H1 (cell line): ENCODE measurements around the gene PAK6. TPM values are rescaled to one million over a fixed set of nuclear protein-coding genes. Genes with fewer than 3 reads are reported as not detected.

Source experiments
- CTCF ChIA-PET: fragments of 300-600 bp; sonication (Branson Sonifier 250); formaldehyde crosslinking; loops from one replicate; lab custom pipeline; 2021; ENCODE audit not compliant: partially characterized antibody; lab: Charles Lee
- POLR2A ChIA-PET: fragments of 300-600 bp; sonication (Branson Sonifier 250); formaldehyde crosslinking; loops from one replicate; lab custom pipeline; 2021; ENCODE audit warnings: inconsistent platforms; ENCODE audit not compliant: partially characterized antibody; lab: Charles Lee
- DNase-seq, 2 experiments: peaks; one replicate each; pipeline versions ENCODE4 v3.0.0 to v3.0.0-alpha.2; 2010 to 2022; ENCODE audit warnings: low spot score in 2 of 2, low read depth in 1 of 2, mixed read lengths in 1 of 2
- FAIRE-seq: peaks from 2 replicates; lab custom pipeline; 2011; peaks lifted over from hg19 to GRCh38; lab: Jason Lieb, UNC
- H2AFZ ChIP-seq: 2 replicates; pipeline ENCODE4 v1.8.1; 2012; ENCODE audit warnings: low read length, inconsistent platforms
- H2AK5ac ChIP-seq: 2 replicates; pipeline ENCODE4 v1.6.1; 2013; ENCODE audit warnings: low read depth, low read length
- H2BK120ac ChIP-seq: replicated peaks from 2 replicates; pipeline ENCODE3; 2013; ENCODE audit warnings: low read depth, low read length, inconsistent platforms
- H2BK12ac ChIP-seq: 2 replicates; pipeline ENCODE4 v1.6.1; 2013; ENCODE audit warnings: low read depth, low read length
- H2BK15ac ChIP-seq: 2 replicates; pipeline ENCODE4 v1.6.1; 2013; ENCODE audit warnings: low read length
- H2BK20ac ChIP-seq: 2 replicates; pipeline ENCODE4 v1.6.1; 2013; ENCODE audit warnings: low read length
- H2BK5ac ChIP-seq: 2 replicates; pipeline ENCODE4 v1.6.1; 2013; ENCODE audit warnings: low read depth, low read length
- H3K14ac ChIP-seq: 2 replicates; pipeline ENCODE4 v1.6.1; 2013; ENCODE audit warnings: inconsistent platforms; ENCODE audit not compliant: insufficient read length
- H3K18ac ChIP-seq: 2 replicates; pipeline ENCODE4 v1.6.1; 2013; ENCODE audit warnings: low read length; ENCODE audit errors: extremely low read depth
- H3K23ac ChIP-seq: 2 replicates; pipeline ENCODE4 v1.6.1; 2013; ENCODE audit warnings: inconsistent platforms; ENCODE audit not compliant: insufficient read length
- H3K23me2 ChIP-seq: 2 replicates; pipeline ENCODE4 v1.6.1; 2013; ENCODE audit warnings: low read depth, low read length
- H3K27ac ChIP-seq: 2 replicates; pipeline ENCODE4 v1.6.1; 2011; ENCODE audit warnings: low read depth, low read length, inconsistent platforms
- H3K27me3 ChIP-seq, 4 experiments: replicated peaks in 1 of 4; 1 replicate in 1 of 4; 2 replicates in 3 of 4; pipeline versions ENCODE4 v1.6.1 to v1.8.1; 2011 to 2013; ENCODE audit warnings: low read length in 3 of 4, mild to moderate bottlenecking in 3 of 4, inconsistent platforms in 2 of 4, mixed read lengths in 2 of 4, moderate library complexity in 1 of 4; ENCODE audit not compliant: control insufficient read depth in 3 of 4, insufficient read depth in 3 of 4; ENCODE audit errors: extremely low read depth in 1 of 4
- H3K36me3 ChIP-seq, 4 experiments: 2 replicates each; pipeline versions ENCODE4 v1.6.1 to v1.8.1; 2011 to 2013; ENCODE audit warnings: mild to moderate bottlenecking in 4 of 4, low read length in 3 of 4, moderate library complexity in 2 of 4, control low read depth in 1 of 4, inconsistent platforms in 1 of 4; ENCODE audit not compliant: insufficient read depth in 4 of 4, control insufficient read depth in 2 of 4
- H3K4ac ChIP-seq: replicated peaks from 2 replicates; pipeline ENCODE3; 2013; ENCODE audit warnings: low read length, low read depth, mixed read lengths, inconsistent platforms; ENCODE audit not compliant: insufficient read length
- H3K4me1 ChIP-seq, 4 experiments: replicated peaks in 1 of 4; 1 replicate in 1 of 4; 2 replicates in 3 of 4; pipeline versions ENCODE4 v1.6.1 to v1.8.1; 2011 to 2013; ENCODE audit warnings: low read length in 3 of 4, inconsistent platforms in 2 of 4, mixed read lengths in 1 of 4; ENCODE audit not compliant: insufficient read depth in 4 of 4, control insufficient read depth in 3 of 4
- H3K4me2 ChIP-seq, 2 experiments: 2 replicates each; pipeline versions ENCODE4 v1.6.1 to v1.8.1; 2011 to 2013; ENCODE audit warnings: low read depth in 2 of 2, low read length in 2 of 2, control low read depth in 1 of 2, inconsistent platforms in 1 of 2, mild to moderate bottlenecking in 1 of 2; ENCODE audit not compliant: insufficient read depth in 1 of 2
- H3K4me3 ChIP-seq, 4 experiments: fragments of 200-600, 300-600 bp in 1 of 4; sonication (generic), shearing (Covaris generic), sonication (Bioruptor Twin) in 1 of 4; 2 replicates each; pipeline versions ENCODE4 v1.5.1 to v1.8.1; 2011 to 2016; ENCODE audit warnings: low read length in 4 of 4, low read depth in 3 of 4, control low read depth in 2 of 4, inconsistent platforms in 2 of 4, mild to moderate bottlenecking in 2 of 4, mixed read lengths in 1 of 4, moderate library complexity in 1 of 4; ENCODE audit not compliant: insufficient read depth in 2 of 4; ENCODE audit errors: extremely low read depth in 1 of 4
- H3K56ac ChIP-seq: replicated peaks from 2 replicates; pipeline ENCODE3; 2013; ENCODE audit warnings: low read depth, mild to moderate bottlenecking, mixed read lengths, low read length, inconsistent platforms; ENCODE audit not compliant: insufficient read length
- H3K79me1 ChIP-seq: 2 replicates; pipeline ENCODE4 v1.6.1; 2013; ENCODE audit warnings: low read depth, low read length, control low read depth
- H3K79me2 ChIP-seq, 2 experiments: 2 replicates each; pipeline versions ENCODE4 v1.6.1 to v1.8.1; 2012 to 2013; ENCODE audit warnings: low read length in 2 of 2, mild to moderate bottlenecking in 2 of 2, inconsistent platforms in 1 of 2; ENCODE audit not compliant: insufficient read depth in 2 of 2, control insufficient read depth in 1 of 2
- H3K9ac ChIP-seq, 4 experiments: replicated peaks in 1 of 4; 1 replicate in 1 of 4; 2 replicates in 3 of 4; pipeline versions ENCODE4 v1.6.1 to v1.8.1; 2011 to 2013; ENCODE audit warnings: low read depth in 3 of 4, low read length in 3 of 4, control low read depth in 2 of 4, mild to moderate bottlenecking in 2 of 4, moderate library complexity in 2 of 4, inconsistent platforms in 1 of 4; ENCODE audit errors: extremely low read depth in 1 of 4
- H3K9me3 ChIP-seq, 2 experiments: 2 replicates each; pipeline versions ENCODE4 v1.6.1 to v1.8.1; 2012 to 2013; ENCODE audit warnings: mild to moderate bottlenecking in 2 of 2, moderate library complexity in 2 of 2, control low read depth in 1 of 2, inconsistent platforms in 1 of 2, low read depth in 1 of 2, low read length in 1 of 2, mixed read lengths in 1 of 2; ENCODE audit not compliant: insufficient read depth in 2 of 2
- H4K20me1 ChIP-seq, 2 experiments: replicated peaks in 1 of 2; 2 replicates each; pipeline versions ENCODE3 to v1.8.1; 2011 to 2013; ENCODE audit warnings: inconsistent platforms in 2 of 2, low read length in 2 of 2, mild to moderate bottlenecking in 1 of 2; ENCODE audit not compliant: insufficient read depth in 2 of 2, control insufficient read depth in 1 of 2
- H4K5ac ChIP-seq: 2 replicates; pipeline ENCODE4 v1.6.1; 2013; ENCODE audit warnings: low read length, low read depth, mixed read lengths, inconsistent platforms; ENCODE audit not compliant: insufficient read length
- H4K8ac ChIP-seq: 2 replicates; pipeline ENCODE4 v1.8.0; 2013; ENCODE audit warnings: mild to moderate bottlenecking, moderate library complexity, low read length, inconsistent platforms; ENCODE audit not compliant: insufficient read depth; ENCODE audit errors: extremely low read depth
- H4K91ac ChIP-seq: replicated peaks from 2 replicates; pipeline ENCODE3; 2013; ENCODE audit warnings: low read length, mixed read lengths, inconsistent platforms; ENCODE audit not compliant: insufficient read length
- BCL11A ChIP-seq, 2 experiments: IDR thresholded peaks; one replicate each; pipeline ENCODE4 v1.6.1; 2011; ENCODE audit warnings: low read depth in 2 of 2, low read length in 2 of 2, mild to moderate bottlenecking in 2 of 2
- CHD1 ChIP-seq: IDR thresholded peaks from 2 replicates; pipeline ENCODE4 v1.6.1; 2012; ENCODE audit warnings: low read depth, low read length, improper control_type of control experiment
- CTBP2 ChIP-seq: IDR thresholded peaks from 2 replicates; pipeline ENCODE4 v1.7.0; 2011; ENCODE audit warnings: borderline replicate concordance, mild to moderate bottlenecking, moderate library complexity, mixed read lengths, low read length; ENCODE audit not compliant: insufficient read depth, insufficient read length
- MAFK ChIP-seq: IDR thresholded peaks from 2 replicates; pipeline ENCODE4 v1.6.1; 2012; ENCODE audit warnings: low read depth, mild to moderate bottlenecking, improper control_type of control experiment, low read length
- NANOG ChIP-seq: IDR thresholded peaks from 2 replicates; pipeline ENCODE4 v1.6.1; 2011; ENCODE audit warnings: low read length, low read depth, mild to moderate bottlenecking, inconsistent platforms; ENCODE audit not compliant: insufficient read depth, poor library complexity, severe bottlenecking
- POU5F1 ChIP-seq: IDR thresholded peaks from 2 replicates; pipeline ENCODE4 v1.6.1; 2011; ENCODE audit warnings: low read depth, mild to moderate bottlenecking, low read length, moderate library complexity
- SP2 ChIP-seq: IDR thresholded peaks from 2 replicates; pipeline ENCODE4 v1.6.1; 2012; ENCODE audit warnings: mild to moderate bottlenecking, low read length, inconsistent platforms
- TEAD4 ChIP-seq: IDR thresholded peaks from 2 replicates; pipeline ENCODE4 v1.6.1; 2012; ENCODE audit warnings: low read depth, low read length, inconsistent platforms, mixed read lengths
- WGBS, 2 experiments: shearing (Covaris generic) in 1 of 2; methylation state at CpG; one replicate each; pipeline versions ENCODE4 v1.1.6 to v1.1.7; 2013 to 2015; ENCODE audit warnings: low lambda C conversion rate in 2 of 2, mixed read lengths in 2 of 2, inconsistent platforms in 1 of 2, low coverage in 1 of 2, missing lambda C conversion rate in 1 of 2; ENCODE audit not compliant: insufficient replicate concordance in 2 of 2, insufficient coverage in 1 of 2, insufficient read length in 1 of 2; ENCODE audit errors: extremely low coverage in 1 of 2, missing lambda C conversion rate in 1 of 2; 5-methylcytosine and 5-hydroxymethylcytosine counted together
- polyA plus RNA-seq, 7 experiments: library from polyadenylated mRNA; depleted of rRNA in 3 of 7; stranded (reverse) in 5 of 7; unstranded in 2 of 7; fragments of >200 nt in 5 of 7; fragments of 200-250 nt in 2 of 7; gene quantifications; 1 replicate in 5 of 7; 2 replicates in 1 of 7; 4 replicates in 1 of 7; pipeline versions ENCODE4 v1.2.1 to v1.2.3, GENCODE V29; 2011 to 2013; ENCODE audit warnings: missing spikeins in 2 of 7, mixed read lengths in 2 of 7
- total RNA-seq: library from RNA; stranded (reverse); fragmentation: NEBNext Ultra II Directional; extraction: Animal tissue kit (Norgen Biotek cat#: 25700); gene quantifications from 2 replicates; pipeline ENCODE4 v1.2.1, GENCODE V29; 2021
- TF ChIP-seq, protein P1 (sequence below): IDR thresholded peaks from 2 replicates; pipeline ENCODE4 v1.6.1; 2011; ENCODE audit warnings: low read length, improper control_type of control experiment
- TF ChIP-seq, protein P2 (sequence below): IDR thresholded peaks from 2 replicates; pipeline ENCODE4 v1.6.1; 2011; ENCODE audit warnings: low read depth, mild to moderate bottlenecking, low read length; ENCODE audit not compliant: insufficient read depth

Gene PAK6
- total and polyA plus RNA-seq, 2 of the 8 experiments (the other 6 are each of a cell fraction or from before 2014, with no cell fraction given): 6.9 to 9.4 TPM

DNA sequence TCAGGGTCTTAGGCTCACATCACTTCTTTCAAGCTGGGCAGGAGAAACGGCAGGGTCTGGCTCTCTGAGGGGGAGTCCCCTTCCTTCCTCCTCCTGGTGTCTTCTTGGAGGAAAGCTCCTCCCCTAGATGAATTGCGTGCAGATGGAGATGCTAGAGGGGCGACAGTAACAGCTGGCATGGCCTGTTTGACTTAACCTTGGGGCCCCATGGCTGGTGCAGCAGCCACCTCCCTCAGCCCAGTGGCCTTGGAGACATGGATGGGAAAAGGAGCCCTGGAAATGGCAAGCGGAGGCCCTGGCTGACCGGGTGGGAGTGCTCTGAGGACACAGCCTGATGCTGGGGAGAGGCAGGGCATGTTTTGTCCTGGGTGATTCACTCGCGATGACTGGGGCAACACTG, 20.2 kb downstream of the PAK6 start:
- Histone ChIP-seq H3K9me3 (no peaks in the 10 kb centered on the region), H3K4ac (no peak overlapping the region), H3K9ac (peak overlapping the region in 1 of 4 experiments; percentile 32; a peak in 2 of 7 replicates), H3K4me3 (no peak overlapping the region), H2BK5ac (peak overlapping the region; percentile 81), H3K79me1 (no peaks in the 10 kb centered on the region; the same call in 1 of the 2 replicates), H4K8ac (no peak overlapping the region), H2BK120ac (no peak overlapping the region), H4K5ac (no peak overlapping the region), H3K27ac (no peak overlapping the region), H3K56ac (no peak overlapping the region), H2AK5ac (peak overlapping the region; percentile 93; the same call in 1 of the 2 replicates), H3K36me3 (no peaks in the 10 kb centered on the region), H2BK20ac (peak overlapping the region; percentile 32; the same call in 1 of the 2 replicates), H2BK15ac (0 out of 2 replicates have a peak overlapping the region, but pooled peaks have one; percentile 88), H3K23me2 (no peaks in the 10 kb centered on the region), H4K91ac (no peak overlapping the region), H3K4me2 (no peak overlapping the region), H3K4me1 (peaks cover 0 to 15% (median 6%) of the 10 kb centered on the region in 4 experiments; a peak in 6 of 7 replicates), H2BK12ac (peak overlapping the region; percentile 68; the same call in 1 of the 2 replicates), H3K14ac (no peak overlapping the region), H3K23ac (no peak overlapping the region), H2AFZ (peak overlapping the region; percentile 5; the same call in 1 of the 2 replicates), H4K20me1 (no peaks in the 10 kb centered on the region), H3K18ac (peak overlapping the region; percentile 68; the same call in 1 of the 2 replicates), H3K27me3 (peaks cover 0 to 8% (median 5%) of the 10 kb centered on the region in 4 experiments; a peak in 6 of 7 replicates), H3K79me2 (no peaks in the 10 kb centered on the region)
- DNase-seq (no peak), FAIRE-seq (no peak)
- POLR2A ChIA-PET: interaction anchor here (1.0 to 1.7 kb wide), 4 partner anchors 14 to 23 kb away, joined by 3 to 6 read pairs (median 4); partner anchors contain the start of gene PAK6
- WGBS, 2 experiments: 84% methylated on average over 7 of the region's 7 CpGs; no CpG with 5 or more reads in 1 of the 2 experiments
- CTCF ChIA-PET: interaction anchor here (0.9 to 46.3 kb wide), 13 partner anchors 8 to 214 kb away, joined by 3 to 1340 read pairs (median 6); partner anchors contain the start of genes CCDC9B and PAK6
- TF ChIP-seq, protein P1, sequence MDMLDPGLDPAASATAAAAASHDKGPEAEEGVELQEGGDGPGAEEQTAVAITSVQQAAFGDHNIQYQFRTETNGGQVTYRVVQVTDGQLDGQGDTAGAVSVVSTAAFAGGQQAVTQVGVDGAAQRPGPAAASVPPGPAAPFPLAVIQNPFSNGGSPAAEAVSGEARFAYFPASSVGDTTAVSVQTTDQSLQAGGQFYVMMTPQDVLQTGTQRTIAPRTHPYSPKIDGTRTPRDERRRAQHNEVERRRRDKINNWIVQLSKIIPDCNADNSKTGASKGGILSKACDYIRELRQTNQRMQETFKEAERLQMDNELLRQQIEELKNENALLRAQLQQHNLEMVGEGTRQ: no peak
- TF ChIP-seq BCL11A (IDR thresholded peaks at IDR 0.05; ENCODE audit: low read depth in 2 of 2, low read length in 2 of 2) (no peak), CHD1 (no peak), CTBP2 (no peak), TEAD4 (no peak), MAFK (no peak), SP2 (no peak), NANOG (no peak), POU5F1 (no peak)
- TF ChIP-seq, protein P2, sequence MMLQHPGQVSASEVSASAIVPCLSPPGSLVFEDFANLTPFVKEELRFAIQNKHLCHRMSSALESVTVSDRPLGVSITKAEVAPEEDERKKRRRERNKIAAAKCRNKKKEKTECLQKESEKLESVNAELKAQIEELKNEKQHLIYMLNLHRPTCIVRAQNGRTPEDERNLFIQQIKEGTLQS: no peak
